ENCODE data around the gene RSKR. TPM values are rescaled to one million over a fixed set of nuclear protein-coding genes. Genes with fewer than 3 reads are reported as not detected.

Gene RSKR
- total RNA-seq, 6 donors from 2014 or later: 7.9 to 49.2 (median 11.7) TPM

GRCh38 chr17:28622186-28622585, 8.2 kb upstream of the RSKR start:
- Histone ChIP-seq H3K27me3 (no peaks in the 10 kb centered on the region), H3K4me3 (no peak overlapping the region), H3K27ac (no peak overlapping the region), H3K4me1 (no peaks in the 10 kb centered on the region), H3K36me3 (peaks cover 64 to 98% (median 88%) of the 10 kb centered on the region in 4 donors), H3K9me3 (no peaks in the 10 kb centered on the region)
- TF ChIP-seq CTCF (IDR thresholded peaks at IDR 0.05) (no peak), POLR2A (IDR thresholded peaks at IDR 0.05) (no peak), POLR2AphosphoS5 (IDR thresholded peaks at IDR 0.05) (no peak), EP300 (IDR thresholded peaks at IDR 0.05) (no peak)
- ATAC-seq (ENCODE audit: low FRiP score in 2 of 2) (no peak), DNase-seq (no peak)
- 91 to 96% methylated on average over 3 of the region's 3 CpGs for WGBS, 2 donors

- 88 to 100% methylated on average over 2 of the region's 2 CpGs for WGBS, 2 donors
- H3K36me3 ChIP-seq: peaks cover 79 to 100% (median 93%) of the 10 kb centered on the region in 4 donors
- DNase-seq: no peak
These were observed 6.0 kb upstream of the RSKR start for GRCh38 chr17:28620010-28620409.

GRCh38 chr17:28618464-28618863, 4.5 kb upstream of the RSKR start:
- ATAC-seq (ENCODE audit: low FRiP score in 2 of 2): no peak
- Histone ChIP-seq H3K9me3 (no peaks in the 10 kb centered on the region), H3K27me3 (no peaks in the 10 kb centered on the region), H3K27ac (no peak overlapping the region), H3K36me3 (peaks cover 87 to 100% (median 94%) of the 10 kb centered on the region in 4 donors), H3K4me3 (no peak overlapping the region), H3K4me1 (no peaks in the 10 kb centered on the region)
- 87 to 95% methylated on average over 3 of the region's 3 CpGs for WGBS, 2 donors
- DNase-seq: no peak
- TF ChIP-seq EP300 (IDR thresholded peaks at IDR 0.05) (no peak), CTCF (IDR thresholded peaks at IDR 0.05) (no peak), POLR2A (IDR thresholded peaks at IDR 0.05) (no peak), POLR2AphosphoS5 (IDR thresholded peaks at IDR 0.05) (no peak)

More at GRCh38 chr17:28620010-28620409, 6.0 kb upstream of the RSKR start:
- Histone ChIP-seq H3K9me3 (no peaks in the 10 kb centered on the region), H3K27me3 (no peaks in the 10 kb centered on the region), H3K4me1 (no peaks in the 10 kb centered on the region), H3K4me3 (no peak overlapping the region), H3K27ac (no peak overlapping the region)
- ATAC-seq (ENCODE audit: low FRiP score in 2 of 2): no peak
- no peak for TF ChIP-seq CTCF (IDR thresholded peaks at IDR 0.05)
- TF ChIP-seq EP300 (IDR thresholded peaks at IDR 0.05): no peak
- no peak for TF ChIP-seq POLR2AphosphoS5 (IDR thresholded peaks at IDR 0.05)
- TF ChIP-seq POLR2A (IDR thresholded peaks at IDR 0.05): no peak

GRCh38 chr17:28616281-28616680, 2.3 kb upstream of the RSKR start:
- DNase-seq (no peak), ATAC-seq (ENCODE audit: low FRiP score in 2 of 2) (no peak)
- no peaks in the 10 kb centered on the region for H3K27me3 ChIP-seq
- H3K9me3 ChIP-seq: no peaks in the 10 kb centered on the region
- TF ChIP-seq POLR2AphosphoS5 (IDR thresholded peaks at IDR 0.05): no peak
- no peak for TF ChIP-seq CTCF (IDR thresholded peaks at IDR 0.05)
- TF ChIP-seq EP300 (IDR thresholded peaks at IDR 0.05): no peak
- no peak for TF ChIP-seq POLR2A (IDR thresholded peaks at IDR 0.05)
- peaks cover 68 to 86% (median 73%) of the 10 kb centered on the region in 4 donors for H3K36me3 ChIP-seq
- H3K27ac ChIP-seq: no peak overlapping the region
- WGBS, 2 donors: 79 to 84% methylated on average over 7 of the region's 7 CpGs
- H3K4me3 ChIP-seq: no peak overlapping the region
- H3K4me1 ChIP-seq: no peaks in the 10 kb centered on the region

GRCh38 chr17:28615260-28615940, 1.4 kb upstream of the RSKR start:
- 91 to 95% methylated on average over 4 of the region's 4 CpGs for WGBS, 2 donors
- TF ChIP-seq CTCF (IDR thresholded peaks at IDR 0.05) (no peak), EP300 (IDR thresholded peaks at IDR 0.05) (no peak), POLR2AphosphoS5 (IDR thresholded peaks at IDR 0.05) (no peak), POLR2A (IDR thresholded peaks at IDR 0.05) (no peak)

More at GRCh38 chr17:28615260-28615940, 1.4 kb upstream of the RSKR start:
- no peak overlapping the region for H3K27ac ChIP-seq
- no peaks in the 10 kb centered on the region for H3K4me1 ChIP-seq
- no peak for DNase-seq
- H3K4me3 ChIP-seq: no peak overlapping the region
- no peaks in the 10 kb centered on the region for H3K27me3 ChIP-seq
- peaks cover 59 to 85% (median 67%) of the 10 kb centered on the region in 4 donors for H3K36me3 ChIP-seq
- ATAC-seq (ENCODE audit: low FRiP score in 2 of 2): no peak
- H3K9me3 ChIP-seq: no peaks in the 10 kb centered on the region
